Fibroblast of skin of right quadriceps (primary cell): ENCODE data around the gene ME1.
"Not testable (repeated sequence)": the region's sequence is repeated elsewhere in the genome, so short reads cannot be mapped to it uniquely, and the experiment has no call there.

Source experiments
- DNase-seq: peaks from one replicate; pipeline ENCODE4 v3.0.0-alpha.2; 2013

ME1 gene

DNA sequence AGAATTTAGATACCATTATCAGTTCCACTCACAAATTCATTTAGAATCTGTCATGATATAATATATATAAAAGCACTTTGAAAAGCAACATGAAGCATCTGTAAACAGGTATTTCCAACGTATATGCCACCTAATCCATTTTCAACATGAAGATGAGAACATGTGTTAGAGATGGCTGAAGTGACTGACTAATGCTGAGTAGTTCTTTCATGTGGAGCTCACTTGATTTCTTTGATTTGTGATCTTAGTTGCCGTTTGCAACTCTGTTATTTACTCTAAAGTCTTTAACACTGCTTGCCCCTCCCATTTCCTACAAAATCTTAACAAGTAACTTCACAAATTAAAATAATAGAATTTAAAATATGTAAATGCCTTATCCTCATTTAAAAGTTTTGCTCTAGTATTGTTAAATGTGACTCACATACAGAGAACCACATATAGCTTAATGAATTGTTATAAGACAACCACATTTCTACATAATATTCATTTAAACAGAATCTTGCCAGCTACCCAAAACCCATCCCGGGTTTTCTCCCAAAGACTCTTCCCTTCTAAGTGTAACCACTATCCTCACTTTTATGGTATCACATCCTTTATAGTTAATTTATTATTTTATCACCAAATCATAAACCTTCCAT, 78.3 kb downstream of the ME1 start:
- no peak for DNase-seq

DNA sequence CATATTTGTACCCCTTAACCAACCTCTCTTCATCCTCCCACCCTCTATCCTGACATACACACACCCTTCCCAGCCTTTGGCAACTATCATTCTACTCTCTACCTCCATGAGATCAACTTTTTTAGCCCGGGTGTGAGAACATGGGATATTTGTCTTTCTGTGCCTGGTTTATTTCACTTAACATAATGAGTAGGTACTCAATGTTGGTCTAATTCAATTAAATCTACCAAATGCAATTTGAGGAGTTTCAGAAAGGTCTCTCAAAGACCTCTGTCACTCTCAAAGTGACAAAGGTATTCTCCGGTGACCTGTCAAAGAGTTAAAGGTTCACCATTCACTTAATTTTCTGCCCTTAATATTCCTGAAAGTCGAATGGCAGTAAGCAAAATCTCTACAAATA, 87.7 kb downstream of the ME1 start:
- DNase-seq: no peak

DNA sequence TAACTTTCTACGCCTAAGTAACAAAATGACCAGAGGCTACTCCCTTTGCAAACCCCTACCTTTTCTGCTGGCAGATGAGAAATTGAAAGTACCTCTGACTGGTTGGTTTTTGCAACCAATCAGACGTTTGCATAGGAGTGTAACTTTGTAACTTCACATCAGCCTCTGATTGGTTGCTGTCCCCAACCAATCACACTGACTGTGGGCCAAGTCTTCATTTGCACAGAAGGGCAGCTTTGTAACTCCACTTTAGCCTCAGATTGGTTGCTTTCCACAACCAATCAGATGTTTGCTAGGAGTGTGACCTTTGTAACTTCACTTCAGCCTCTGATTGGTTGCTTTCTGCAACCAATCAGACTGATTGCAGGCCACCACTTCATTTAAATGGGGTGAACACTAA, 89.1 kb downstream of the ME1 start:
- DNase-seq: no peak

DNA sequence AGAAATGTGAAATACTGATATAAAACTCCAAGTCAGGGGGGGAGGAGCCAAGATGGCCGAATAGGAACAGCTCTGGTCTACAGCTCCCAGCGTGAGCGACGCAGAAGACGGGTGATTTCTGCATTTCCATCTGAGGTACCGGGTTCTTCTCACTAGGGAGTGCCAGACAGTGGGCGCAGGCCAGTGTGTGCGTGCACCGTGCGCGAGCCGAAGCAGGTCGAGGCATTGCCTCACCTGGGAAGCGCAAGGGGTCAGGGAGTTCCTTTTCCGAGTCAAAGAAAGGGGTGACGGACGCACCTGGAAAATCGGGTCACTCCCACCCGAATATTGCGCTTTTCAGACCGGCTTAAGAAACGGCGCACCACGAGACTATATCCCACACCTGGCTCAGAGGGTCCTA, 96.9 kb downstream of the ME1 start:
- not testable (repeated sequence) for DNase-seq

DNA sequence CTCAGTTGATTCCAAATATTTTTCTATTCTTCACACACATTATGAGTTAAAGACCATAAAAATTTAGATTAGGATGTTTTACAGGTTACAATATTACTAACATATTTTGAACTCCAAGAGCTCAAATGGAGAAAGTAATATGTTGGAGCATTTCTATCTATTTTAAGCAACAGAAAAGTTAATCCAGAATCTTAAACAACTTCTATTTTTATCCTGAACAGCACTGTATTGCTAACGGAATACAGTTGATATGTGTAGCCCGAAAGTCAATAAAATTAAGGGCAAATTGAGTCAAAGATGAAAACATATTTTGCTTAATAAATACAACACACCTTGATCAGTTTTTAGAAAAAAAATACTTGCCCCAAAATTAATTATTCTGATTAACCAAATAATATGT, 97.4 kb downstream of the ME1 start:
- no peak for DNase-seq

DNA sequence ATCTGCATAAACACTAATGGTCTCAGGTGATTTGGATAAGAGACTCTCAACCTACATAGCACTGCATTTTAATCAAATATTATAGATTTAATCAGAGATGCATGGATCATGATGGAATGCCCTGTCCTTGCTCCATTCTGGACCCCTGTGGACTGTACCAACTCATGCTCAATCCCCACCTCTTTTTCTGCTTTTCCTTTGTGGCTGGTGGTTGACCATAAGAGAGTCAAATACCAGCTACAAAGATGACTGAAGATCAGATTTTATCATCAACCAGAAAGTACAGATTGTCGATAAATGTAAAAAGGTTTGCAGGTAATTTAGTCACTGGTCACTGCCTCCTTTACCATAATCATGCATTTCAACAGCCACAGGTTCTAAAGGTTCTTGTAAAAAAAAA, 116.2 kb downstream of the ME1 start:
- DNase-seq: no peak

DNA sequence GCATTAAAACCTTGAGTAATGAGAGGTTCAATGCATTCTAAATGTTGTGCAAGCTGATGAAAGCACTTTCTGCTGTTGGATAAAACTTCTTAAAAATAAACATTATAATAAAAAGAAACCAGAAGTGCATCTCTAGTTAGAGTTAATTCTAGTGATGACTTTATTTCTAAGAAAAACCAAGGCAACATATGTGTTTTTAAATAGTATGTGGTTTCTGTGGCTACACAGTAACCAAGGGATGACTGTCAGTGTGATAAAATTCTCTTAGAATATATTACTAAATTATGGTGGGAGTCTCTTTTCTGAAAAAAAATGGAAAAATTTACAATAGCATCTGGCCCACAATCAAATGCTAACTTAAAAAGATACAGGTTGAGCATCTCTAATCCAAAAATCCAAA, 117.0 kb downstream of the ME1 start:
- DNase-seq: no peak

DNA sequence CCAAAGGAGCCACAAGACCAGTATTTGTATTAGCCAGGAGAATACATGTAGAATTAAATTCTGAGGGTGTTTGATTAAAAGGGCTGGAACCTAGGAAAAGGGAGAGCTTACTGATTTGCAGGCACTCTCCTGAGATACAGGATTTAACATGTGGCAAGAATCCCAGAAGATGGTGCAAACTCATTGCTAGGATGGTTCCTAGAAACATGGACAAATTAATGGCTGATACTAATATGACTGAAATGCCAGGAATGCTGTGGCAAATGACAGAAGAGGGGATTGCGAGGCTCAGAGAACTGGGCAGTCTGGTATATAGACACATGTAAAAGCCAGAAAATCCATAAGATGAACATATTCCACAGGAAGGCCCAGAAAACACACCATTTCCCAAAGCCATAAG, 119.6 kb downstream of the ME1 start:
- peak; percentile 78 for DNase-seq

DNA sequence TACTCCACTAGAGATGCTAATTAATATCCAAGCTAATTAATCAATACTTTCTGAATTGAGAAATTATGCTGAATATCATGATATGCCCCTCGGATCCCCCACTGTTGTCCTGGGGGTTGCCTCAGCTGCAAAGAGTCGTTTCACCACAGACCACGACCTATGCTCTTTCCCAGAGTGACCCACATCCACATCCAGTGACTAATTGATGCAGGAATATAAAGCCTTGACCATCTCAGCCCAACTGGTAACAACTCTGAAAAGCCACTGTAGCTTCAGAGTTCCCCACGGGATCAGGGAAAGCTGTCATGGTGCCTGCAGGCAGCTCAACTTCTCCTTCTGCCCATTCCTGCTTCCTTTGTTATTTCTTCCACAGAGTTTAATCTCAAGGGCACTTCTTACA, 120.8 kb downstream of the ME1 start:
- DNase-seq: no peak

DNA sequence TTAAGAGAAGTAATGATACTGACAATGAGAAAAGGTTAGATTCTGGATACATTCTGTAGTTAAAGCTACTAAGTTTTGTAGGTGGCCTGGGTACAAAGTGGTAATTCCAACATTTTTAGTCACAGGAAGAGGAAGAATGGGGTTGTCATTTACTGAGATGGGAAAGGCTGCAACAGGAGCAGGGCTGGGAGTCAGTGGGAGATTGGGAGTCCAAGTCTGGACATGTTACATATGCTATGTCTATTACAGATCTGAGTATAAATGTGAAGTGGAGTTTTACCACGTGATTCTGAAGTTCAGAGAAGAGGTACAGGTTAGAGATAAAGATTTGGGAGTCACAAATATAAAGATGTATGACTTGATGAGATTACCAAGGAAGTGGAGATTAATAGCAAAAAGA, 121.5 kb downstream of the ME1 start:
- DNase-seq: no peak

DNA sequence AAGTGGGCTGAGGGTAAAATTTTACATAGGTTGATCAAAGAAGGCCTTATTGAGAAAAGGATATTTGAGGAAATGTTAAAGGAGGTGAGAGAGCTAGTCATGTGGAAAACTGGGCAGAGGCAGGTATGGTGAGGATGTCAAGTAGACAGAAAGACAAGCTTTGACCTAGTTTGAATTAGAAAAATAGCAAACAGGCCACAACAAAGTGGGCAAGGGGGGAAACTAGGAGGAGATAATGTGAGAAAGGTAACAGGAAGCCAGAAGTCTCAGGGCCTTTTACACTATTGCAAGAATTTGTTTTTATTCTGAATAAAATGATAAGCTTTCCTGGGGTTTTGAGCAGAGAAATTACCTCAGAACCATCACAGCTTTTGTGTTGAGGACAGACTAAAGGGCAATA, 122.0 kb downstream of the ME1 start:
- DNase-seq: no peak

DNA sequence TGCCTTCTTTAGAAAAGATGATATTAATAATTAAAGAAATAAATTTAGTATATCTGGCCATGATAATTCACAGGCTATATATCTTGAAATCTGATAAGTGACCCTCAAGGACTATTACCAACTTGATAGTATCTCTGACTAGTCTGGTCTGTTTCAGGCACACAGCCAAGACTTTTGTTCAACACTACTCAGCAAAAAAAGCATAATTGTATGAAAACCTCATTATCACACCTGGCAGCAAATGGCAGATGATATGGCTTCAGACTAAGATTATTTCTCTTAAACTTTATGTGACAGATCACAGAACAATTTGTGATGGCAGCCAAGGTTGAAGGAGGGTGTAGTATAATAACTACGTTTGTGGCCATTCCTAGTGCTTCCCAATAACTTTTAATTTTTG, 123.0 kb downstream of the ME1 start:
- no peak for DNase-seq

DNA sequence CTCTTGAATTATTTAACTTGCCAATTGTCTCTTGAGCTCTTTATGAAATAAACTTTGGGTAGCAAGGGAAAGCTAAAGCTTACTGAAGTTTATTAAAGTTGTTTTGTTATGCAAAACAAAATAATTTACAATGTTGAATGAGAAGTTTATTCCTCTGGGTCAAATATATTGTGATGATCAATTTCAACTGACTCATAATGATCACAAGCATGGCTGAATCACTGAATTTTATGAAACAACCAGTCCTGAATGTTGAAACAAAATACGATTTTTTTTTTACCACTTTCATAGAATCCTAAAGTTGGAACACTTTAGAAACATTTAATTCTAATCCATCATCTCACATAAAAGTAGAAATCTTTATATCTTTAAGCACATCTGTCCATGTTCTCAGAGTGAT, 127.4 kb downstream of the ME1 start:
- no peak for DNase-seq

DNA sequence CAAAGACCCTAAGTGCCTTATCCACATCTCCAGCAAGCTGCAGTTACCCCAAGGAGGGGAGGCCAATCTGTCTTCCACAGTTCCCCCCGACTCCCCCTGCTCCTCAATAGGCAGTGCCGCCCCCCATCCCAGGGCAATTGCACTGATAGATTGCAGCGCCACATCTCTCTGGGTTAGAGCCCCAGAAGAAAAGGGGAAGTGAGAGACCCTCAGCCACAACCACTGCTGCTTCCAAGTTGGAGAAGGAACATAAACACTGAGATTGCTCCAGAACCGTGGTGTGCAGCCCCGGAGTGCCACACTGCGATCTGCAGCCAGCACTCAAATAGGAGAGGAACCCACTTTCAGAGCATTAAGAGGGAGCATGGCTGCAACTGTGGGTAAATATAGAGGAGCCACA, 136.2 kb downstream of the ME1 start:
- DNase-seq: no peak

DNA sequence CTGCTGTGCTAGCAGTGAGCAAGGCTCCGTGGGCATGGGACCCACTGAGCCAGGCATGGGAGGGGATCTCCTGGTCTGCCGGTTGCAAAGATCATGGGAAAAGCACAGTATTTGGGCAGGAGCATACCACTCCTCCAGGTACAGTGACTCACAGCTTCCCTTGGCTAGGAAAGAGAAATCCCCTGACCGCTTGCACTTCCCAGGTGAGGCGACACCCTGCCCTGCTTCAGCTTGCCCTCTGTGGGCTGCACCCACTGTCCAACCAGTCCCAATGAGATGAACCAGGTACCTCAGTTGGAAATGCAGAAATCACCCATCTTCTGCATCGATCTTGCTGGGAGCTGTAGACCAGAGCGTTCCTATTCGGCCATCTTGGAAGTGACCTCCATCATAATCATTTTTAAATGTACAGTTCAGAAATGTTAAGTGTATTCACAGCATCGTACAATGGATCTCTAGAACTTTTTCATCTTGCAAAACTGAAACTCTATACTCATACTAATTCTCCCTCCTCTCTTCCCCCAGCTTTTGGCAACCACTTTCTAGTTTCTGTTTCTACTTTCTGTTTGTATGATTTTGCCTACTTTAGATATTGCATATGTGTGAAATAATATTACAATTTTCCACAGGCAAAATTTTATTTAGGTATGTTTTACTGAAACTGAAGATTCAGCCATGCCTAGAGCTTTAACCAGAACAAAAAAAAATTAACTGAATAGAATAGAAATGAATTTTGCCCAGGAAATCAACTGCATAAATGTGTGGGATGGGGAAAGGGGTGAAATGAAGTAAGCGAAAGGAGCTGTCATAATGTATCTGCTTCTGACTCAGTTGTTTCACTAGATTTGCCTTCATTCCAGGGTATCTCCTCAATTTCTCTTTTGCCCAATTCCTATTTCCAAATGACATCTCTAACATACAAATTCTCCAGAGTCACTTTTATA, 137.7 kb downstream of the ME1 start:
- DNase-seq: no peak

DNA sequence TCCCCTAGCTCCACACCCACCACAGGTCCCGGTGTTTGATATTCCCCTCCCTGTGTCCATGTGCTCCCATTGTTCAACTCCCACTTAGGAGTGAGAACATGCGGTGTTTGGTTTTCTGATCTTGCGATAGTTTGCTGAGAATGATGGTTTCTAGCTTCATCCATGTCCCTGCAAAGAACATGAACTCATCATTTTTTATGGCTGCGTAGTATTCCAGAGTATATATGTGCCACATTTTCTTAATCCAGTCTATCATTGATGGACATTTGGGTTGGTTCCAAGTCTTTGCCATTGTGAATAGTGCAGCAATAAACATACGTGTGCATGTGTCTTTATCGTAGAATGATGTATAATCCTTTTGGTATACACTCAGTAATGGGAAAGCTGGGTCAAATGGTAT, 143.6 kb downstream of the ME1 start:
- DNase-seq: not testable (repeated sequence)

DNA sequence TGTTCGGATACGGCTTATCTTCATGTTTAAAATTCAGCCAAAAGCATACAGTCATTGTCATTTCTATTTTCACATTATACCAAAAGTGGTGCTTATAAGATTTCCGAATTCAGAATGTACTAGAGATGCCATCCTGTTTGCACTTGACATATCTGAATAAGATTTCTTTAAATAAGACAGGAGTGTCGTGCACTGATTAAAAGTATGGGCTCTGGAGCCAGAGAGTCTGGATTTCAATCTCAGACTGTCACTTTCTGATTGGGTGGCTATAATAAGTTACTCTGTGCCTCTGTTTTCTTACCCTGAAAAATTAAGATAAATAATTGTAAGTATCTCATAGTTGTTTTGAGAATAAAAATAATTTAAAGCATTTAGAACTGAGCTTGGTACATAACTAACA, 144.9 kb downstream of the ME1 start:
- no peak for DNase-seq

DNA sequence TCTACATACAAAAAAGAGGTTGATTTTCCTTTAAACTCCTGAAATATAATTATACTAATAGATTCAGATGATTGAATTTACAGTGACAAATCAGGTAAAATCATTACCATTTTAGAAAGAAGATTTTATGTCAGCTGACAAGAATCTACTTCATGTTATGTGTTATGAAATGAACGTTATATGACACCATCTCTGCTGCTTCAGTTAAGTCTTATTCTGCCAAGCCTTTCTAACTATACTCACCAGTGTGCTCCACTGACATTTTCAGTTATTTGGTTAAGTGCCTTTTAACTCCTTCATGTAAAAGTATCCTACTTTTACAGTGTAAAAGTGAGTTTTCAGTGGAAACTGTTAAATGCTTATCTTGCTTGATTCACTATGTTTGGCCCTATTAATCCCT, 157.3 kb downstream of the ME1 start:
- peak; percentile 18 for DNase-seq

DNA sequence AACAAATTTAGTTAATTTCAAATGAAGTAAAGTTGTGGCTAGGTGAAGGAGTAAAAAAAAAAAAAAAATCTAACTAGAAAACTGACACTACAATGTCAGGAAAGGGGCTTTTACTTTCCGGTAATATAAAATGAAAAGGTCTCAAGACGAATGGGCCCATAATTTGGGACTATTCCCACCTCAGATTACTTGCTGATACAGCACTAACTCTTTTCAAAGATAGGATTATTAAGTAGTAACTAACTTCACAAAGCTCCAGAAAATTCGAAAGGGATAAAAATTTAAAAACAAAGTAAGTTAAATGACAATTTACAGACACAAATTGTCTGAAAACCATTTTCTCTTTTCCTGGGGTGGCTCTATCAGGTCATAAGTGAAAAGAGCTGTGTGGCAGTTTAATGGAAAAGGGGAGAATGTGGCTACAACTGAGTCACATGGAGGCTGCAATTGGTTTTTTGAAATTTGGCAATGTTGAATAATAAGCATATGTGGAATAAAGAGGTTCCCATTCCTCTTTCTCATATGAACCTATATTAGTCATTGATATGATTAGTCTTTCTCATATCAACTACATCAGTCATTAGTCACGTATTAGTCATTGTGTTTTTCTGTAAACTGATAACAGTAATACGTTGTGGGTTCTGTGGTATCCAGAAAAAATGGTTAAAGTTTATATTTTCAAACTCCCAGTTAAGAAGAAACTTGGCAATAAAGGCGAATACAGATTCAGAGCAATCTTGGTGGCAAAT, 159.7 kb downstream of the ME1 start:
- DNase-seq: peak; percentile 90

DNA sequence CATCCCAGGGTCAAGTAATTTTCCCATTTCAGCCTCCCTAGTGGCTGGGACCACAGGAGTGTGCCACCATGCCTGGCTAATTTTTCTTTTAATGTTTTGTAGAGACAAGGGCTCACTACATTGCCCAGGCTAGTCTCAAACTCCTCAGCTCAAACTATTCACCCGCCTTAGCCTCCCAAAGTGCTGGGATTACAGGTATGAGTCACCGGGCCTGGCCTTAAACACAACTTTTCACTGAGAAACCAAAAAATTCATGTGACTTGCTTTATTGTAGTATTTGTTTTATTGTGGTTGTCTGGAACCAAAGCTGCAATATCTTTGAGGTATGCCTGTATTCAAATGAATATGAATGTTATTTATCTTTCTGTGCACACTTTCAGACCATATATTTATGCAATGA, 165.5 kb downstream of the ME1 start:
- DNase-seq: peak; percentile 55

DNA sequence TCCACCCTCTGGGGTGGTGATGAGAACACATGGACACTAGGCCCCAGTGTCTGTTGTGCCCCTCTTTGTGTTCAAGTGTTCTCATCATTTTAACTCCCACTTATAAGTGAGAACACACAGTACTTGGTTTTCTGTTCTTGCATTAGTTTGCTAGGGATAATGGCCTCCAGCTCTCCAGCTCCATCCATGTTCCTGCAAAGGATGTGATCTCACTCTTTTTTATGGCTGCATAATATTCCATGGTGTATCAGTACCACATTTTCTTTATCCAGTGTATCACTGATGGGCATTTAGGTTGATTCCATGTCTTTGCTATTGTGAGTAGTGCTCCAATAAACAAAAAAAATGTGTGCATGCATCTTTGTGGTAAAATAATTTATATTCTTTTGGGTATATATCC, 170.3 kb downstream of the ME1 start:
- DNase-seq: no peak

DNA sequence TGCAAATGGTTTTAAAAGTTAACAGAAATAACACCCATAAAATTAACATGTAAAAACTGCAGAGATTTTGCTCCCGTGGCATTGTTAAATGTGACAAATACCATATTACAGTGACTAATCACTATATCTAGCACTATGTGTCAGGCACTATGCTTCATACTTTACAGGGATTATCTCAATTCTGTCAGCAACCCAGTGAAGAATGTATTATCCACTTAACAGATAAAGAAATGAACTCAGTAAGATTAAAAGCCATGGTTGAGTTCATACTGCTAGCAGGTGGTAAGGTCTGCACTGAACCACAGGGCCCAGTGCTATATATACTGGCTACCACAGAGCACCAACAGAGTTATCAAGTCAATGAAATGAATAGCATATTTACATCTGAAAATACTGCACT, 172.3 kb downstream of the ME1 start:
- DNase-seq: peak; percentile 7

DNA sequence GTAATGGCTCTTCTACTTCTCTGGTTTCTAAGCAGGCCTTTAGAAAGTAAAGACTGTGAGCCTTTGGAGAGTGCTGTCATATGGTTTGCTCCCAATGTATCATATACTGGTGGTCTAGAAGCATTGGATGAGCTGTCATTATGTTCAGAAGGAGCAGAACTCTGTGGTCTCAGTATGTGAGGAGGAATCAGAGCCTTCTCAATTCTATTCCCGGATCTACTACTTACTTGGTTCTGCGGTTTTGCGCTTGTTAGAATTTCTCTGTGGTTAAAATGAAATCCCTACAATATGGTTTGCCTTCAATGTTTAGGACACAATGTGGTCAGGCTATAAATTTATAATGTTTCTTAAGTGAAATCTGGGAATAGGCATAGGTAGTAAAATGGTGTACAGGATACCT, 173.1 kb downstream of the ME1 start:
- DNase-seq: no peak

DNA sequence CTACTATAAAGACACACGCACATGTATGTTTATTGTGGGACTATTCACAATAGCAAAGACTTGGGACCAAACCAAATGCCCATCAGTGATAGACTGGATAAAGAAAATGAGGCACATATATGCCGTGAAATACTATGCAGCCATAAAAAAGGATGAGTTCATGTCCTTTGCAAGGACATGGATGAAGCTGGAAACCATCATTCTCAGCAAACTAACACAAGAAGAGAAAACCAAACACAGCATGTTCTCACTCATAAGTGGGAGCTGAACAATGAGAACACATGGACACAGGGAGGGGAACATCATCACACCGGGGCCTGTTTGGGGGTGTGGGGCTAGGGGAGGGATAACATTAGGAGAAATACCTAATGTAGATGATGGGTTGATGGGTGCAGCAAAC, 174.1 kb downstream of the ME1 start:
- not testable (repeated sequence) for DNase-seq
